HepG2 (cell line): ENCODE results near the gene NME4. TPM values are rescaled to one million over a fixed set of nuclear protein-coding genes. Genes with fewer than 3 reads are reported as not detected.

ENCODE experiments used
- ATAC-seq: fragments of 200-7000 bp; cut with Tn5 transposase; 3 replicates; pipeline ENCODE4 v1.9.1; 2020; ENCODE audit warnings: mild to moderate bottlenecking, moderate library complexity
- BruUV-seq: library from RNA; stranded (reverse); fragments of 400-500 nt; replicated peaks from 2 replicates; lab custom pipeline; 2021; lab: Mats Ljungman, UMichigan
- CTCF ChIA-PET: fragments of 300-600 bp; formaldehyde crosslinking; extraction: SDS; loops from one replicate; lab custom pipeline; 2021; ENCODE audit warnings: low total read pairs, inconsistent platforms, low intra/inter-chr PET ratio; lab: Yijun Ruan, JAX
- POLR2A ChIA-PET: fragments of 350-600 bp; sonication (Branson Sonifier 250); formaldehyde crosslinking; loops from one replicate; lab custom pipeline; 2020; ENCODE audit warnings: antibody characterized with exemption, inconsistent platforms; lab: Yijun Ruan, JAX
- DNase-seq: peaks from one replicate; pipeline ENCODE4 v3.0.0-alpha.2; 2015; ENCODE audit warnings: low spot score
- FAIRE-seq: peaks from 3 replicates; lab custom pipeline; 2011; peaks lifted over from hg19 to GRCh38; lab: Jason Lieb, UNC
- H2AFZ ChIP-seq: one replicate; pipeline ENCODE4 v1.6.1; 2011; ENCODE audit warnings: low read length, inconsistent platforms
- H3K27ac ChIP-seq: fragments of 300-600 bp; 3 replicates; pipeline ENCODE4 v1.8.0; 2011; ENCODE audit warnings: mixed run types, mild to moderate bottlenecking, mixed read lengths, low read length, inconsistent platforms; ENCODE audit not compliant: insufficient read depth; ENCODE audit errors: extremely low read length
- H3K27me3 ChIP-seq, 2 experiments: fragments of 200-600 bp in 1 of 2; 2 replicates in 1 of 2; 3 replicates in 1 of 2; pipeline versions ENCODE4 v1.6.0 to v1.8.0; 2011; ENCODE audit warnings: low read length in 2 of 2, mild to moderate bottlenecking in 2 of 2, moderate library complexity in 2 of 2, inconsistent platforms in 1 of 2; ENCODE audit not compliant: insufficient read depth in 2 of 2, control insufficient read depth in 1 of 2
- H3K36me3 ChIP-seq, 2 experiments: fragments of 200-600 bp in 1 of 2; replicated peaks in 1 of 2; 2 replicates in 1 of 2; 3 replicates in 1 of 2; pipeline versions ENCODE4 v1.5.1 to v1.8.0; 2011; ENCODE audit warnings: low read length in 2 of 2, inconsistent platforms in 1 of 2; ENCODE audit not compliant: insufficient read depth in 2 of 2, control insufficient read depth in 1 of 2
- H3K4me1 ChIP-seq: 2 replicates; pipeline ENCODE4 v1.5.1; 2012; ENCODE audit warnings: low read length, inconsistent platforms; ENCODE audit not compliant: insufficient read depth
- H3K4me2 ChIP-seq: 2 replicates; pipeline ENCODE4 v1.6.0; 2011; ENCODE audit warnings: low read depth, low read length, inconsistent platforms
- H3K4me3 ChIP-seq, 3 experiments: fragments of 200-600 bp in 1 of 3; sonication (generic), shearing (Covaris generic) in 1 of 3; replicated peaks in 1 of 3; 2 replicates each; pipeline ENCODE4 v1.5.1; 2011 to 2016; ENCODE audit warnings: low read length in 3 of 3, inconsistent platforms in 2 of 3, low read depth in 2 of 3, mild to moderate bottlenecking in 2 of 3, control low read depth in 1 of 3, mixed read lengths in 1 of 3; ENCODE audit not compliant: insufficient read depth in 1 of 3
- H3K79me2 ChIP-seq: one replicate; pipeline ENCODE4 v1.6.1; 2011; ENCODE audit warnings: low read length, inconsistent platforms; ENCODE audit not compliant: insufficient read depth
- H3K9ac ChIP-seq: 2 replicates; pipeline ENCODE4 v1.6.0; 2011; ENCODE audit warnings: mild to moderate bottlenecking, low read depth, low read length, inconsistent platforms; ENCODE audit not compliant: insufficient read depth
- H3K9me3 ChIP-seq: 2 replicates; pipeline ENCODE4 v1.5.1; 2012; ENCODE audit warnings: mild to moderate bottlenecking, low read length
- H4K20me1 ChIP-seq: 2 replicates; pipeline ENCODE4 v1.6.0; 2011; ENCODE audit warnings: inconsistent platforms, mild to moderate bottlenecking, low read length, moderate library complexity; ENCODE audit not compliant: insufficient read depth
- MXI1 ChIP-seq: IDR thresholded peaks from 3 replicates; pipeline ENCODE4 v1.6.1; 2012; ENCODE audit warnings: low read depth, low read length, inconsistent platforms, borderline replicate concordance
- PRPF4 ChIP-seq: fragments of 200-400 bp; formaldehyde crosslinking; IDR thresholded peaks from 2 replicates; pipeline ENCODE4 v1.6.1; 2016; ENCODE audit warnings: low read length, low read depth; ENCODE audit not compliant: poor library complexity, severe bottlenecking
- RBFOX2 ChIP-seq: fragments of 200-400 bp; formaldehyde crosslinking; IDR thresholded peaks from 2 replicates; pipeline ENCODE4 v1.6.1; 2017; ENCODE audit warnings: low read depth, mild to moderate bottlenecking, low read length
- USF2 ChIP-seq, 2 experiments: sonication (generic) in 1 of 2; formaldehyde crosslinking in 1 of 2; IDR thresholded peaks; 2 replicates each; pipeline versions ENCODE4 v1.5.1 to v1.6.1; 2011 to 2020; ENCODE audit warnings: borderline replicate concordance in 1 of 2, low read depth in 1 of 2, low read length in 1 of 2, mild to moderate bottlenecking in 1 of 2, missing genetic modification reagents in 1 of 2, moderate library complexity in 1 of 2
- ZBTB38 ChIP-seq: sonication (generic); formaldehyde crosslinking; IDR thresholded peaks from 2 replicates; pipeline ENCODE4 v1.5.1; 2020; ENCODE audit warnings: mild to moderate bottlenecking, missing genetic modification reagents
- WGBS: methylation state at CpG from one replicate; pipeline ENCODE4 v1.1.6; 2017; ENCODE audit warnings: low lambda C conversion rate; 5-methylcytosine and 5-hydroxymethylcytosine counted together
- in situ Hi-C: cut with HindIII; loops from 2 replicates; pipeline ENCODE4 v1.10.0; 2017; ENCODE audit warnings: low pct_unique_long_range_greater_than_20kb; ENCODE audit not compliant: extremely low pct_ligation_motif_present
- intact Hi-C: fragments of 100-400 bp; cut with micrococcal nuclease; formaldehyde crosslinking; loops from one replicate; pipeline ENCODE4 v1.10.0; 2022; ENCODE audit not compliant: unreplicated experiment
- polyA plus RNA-seq, 8 experiments: library from polyadenylated mRNA; depleted of rRNA in 3 of 8; stranded (reverse) in 7 of 8; unstranded in 1 of 8; fragments of >200 nt; fragmentation: Illumina TruSeq in 4 of 8; extraction: Trizol in 4 of 8; gene quantifications; 2 replicates each; pipeline versions ENCODE4 v1.2.1 to v1.2.3, GENCODE V29; 2011 to 2016; ENCODE audit warnings: low read depth in 4 of 8, missing spikeins in 1 of 8, mixed read lengths in 1 of 8; ENCODE audit not compliant: insufficient read depth in 1 of 8
- total RNA-seq, 5 experiments: library from RNA; depleted of rRNA; stranded (reverse); fragments of >200 nt; fragmentation: Illumina TruSeq; extraction: Trizol; gene quantifications; 2 replicates each; pipeline ENCODE4 v1.2.3, GENCODE V29; 2016; ENCODE audit warnings: low read depth in 1 of 5

NME4 gene
- total and polyA plus RNA-seq, 2 of the 13 experiments (the other 11 are each of a cell fraction or from before 2014, with no cell fraction given) = 121 to 263 TPM

DNA sequence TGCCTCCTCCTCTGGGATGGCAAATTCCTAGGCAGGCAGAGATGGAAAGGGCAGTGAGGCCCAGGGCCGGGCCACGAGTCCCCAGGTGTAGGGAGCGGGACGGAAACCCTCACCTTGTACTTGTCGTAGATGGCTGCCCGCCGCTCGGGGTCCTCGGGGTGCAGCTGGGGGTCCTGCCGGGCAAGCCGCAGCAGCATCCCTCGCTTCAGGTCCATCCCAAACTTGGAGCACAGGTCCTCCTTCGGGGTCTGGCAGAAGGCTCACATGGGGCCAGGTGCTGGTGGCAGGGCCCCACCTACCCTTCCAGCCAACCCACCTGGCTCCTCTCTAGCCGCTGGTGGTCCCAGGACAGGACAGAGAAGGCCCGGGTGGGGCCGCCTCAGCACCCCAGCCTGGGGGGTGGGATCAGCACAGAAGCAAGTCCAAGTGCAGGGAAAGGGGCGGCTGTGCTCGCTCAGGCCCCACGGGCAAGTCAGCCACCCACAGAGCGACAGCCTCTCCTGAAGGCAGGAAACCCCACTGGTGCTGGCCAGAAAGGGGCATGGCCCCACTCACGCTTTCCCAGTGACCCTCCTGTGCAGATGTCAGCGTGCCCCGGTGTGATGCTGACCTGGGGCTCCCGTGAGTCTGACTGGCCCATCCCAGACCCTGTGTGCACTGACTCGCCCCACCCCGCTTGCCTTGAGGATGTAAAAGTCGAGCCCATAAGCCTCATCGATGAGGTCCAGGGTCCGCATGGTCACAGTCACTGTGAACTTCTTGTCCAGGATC is 28.4 kb upstream of the NME4 start:
- H2AFZ ChIP-seq = no peak overlapping the region
- intact Hi-C loops (no loop called here), in situ Hi-C loops (no loop called here)
- peaks cover 44% of the 10 kb centered on the region for H3K4me1 ChIP-seq
- H3K4me3 ChIP-seq = peak overlapping the region in 1 of 3 experiments; percentile 79; a peak in 2 of 6 replicates
- H3K36me3 ChIP-seq = peaks cover 5 to 26% of the 10 kb centered on the region in 2 experiments; a peak in 4 of 5 replicates
- ChIA-PET CTCF (no interaction called here), POLR2A (interaction anchor here (2.8 kb wide), 1 partner anchor 13 kb away, joined by 27 read pairs; the partner anchor contains the start of gene PGAP6)
- H3K9me3 ChIP-seq = no peaks in the 10 kb centered on the region
- H3K4me2 ChIP-seq = peak overlapping the region; percentile 86; the same call in 1 of the 2 replicates
- FAIRE-seq = no peak
- H3K9ac ChIP-seq = no peak overlapping the region
- H3K79me2 ChIP-seq = peaks cover 6% of the 10 kb centered on the region
- peaks cover 0 to 6% of the 10 kb centered on the region in 2 experiments; a peak in 2 of 5 replicates for H3K27me3 ChIP-seq
- H3K27ac ChIP-seq = no peak overlapping the region
- no peaks in the 10 kb centered on the region for H4K20me1 ChIP-seq
- TF ChIP-seq PRPF4 (no peak), MXI1 (no peak), RBFOX2 (peak; percentile 50; the same call in 1 of the 2 replicates), USF2 (IDR thresholded peaks at IDR 0.05; ENCODE audit: low read depth, low read length) (no peak), USF2 (CRISPR knock-in tag; IDR thresholded peaks at IDR 0.05; ENCODE audit: borderline replicate concordance) (no peak), ZBTB38 (CRISPR knock-in tag) (peak; percentile 52; the same call in 1 of the 2 replicates)
- TF ChIP-seq, all 625 proteins: peak for 2
- no peak for ATAC-seq
- WGBS = 90% methylated on average over 16 of the region's 29 CpGs
- BruUV-seq = no TSS peak
- no peak for DNase-seq
